Ureter (tissue), 1 donor: ENCODE data around the gene FRYL. TPM values are rescaled to one million over a fixed set of nuclear protein-coding genes. Genes with fewer than 3 reads are reported as not detected.
"Not testable (repeated sequence)": the region's sequence is repeated elsewhere in the genome, so short reads cannot be mapped to it uniquely, and the experiment has no call there.

ENCODE experiments used
- DNase-seq: peaks from one replicate; pipeline ENCODE4 v3.0.0-alpha.2; 2020; ENCODE audit warnings: low spot score
- total RNA-seq: library from RNA; stranded (reverse); gene quantifications from one replicate; pipeline ENCODE4 v1.2.4, GENCODE V29; 2023
- donor health status: DM: yes; HTN: yes; CAD: no.

Gene FRYL
- total RNA-seq, 1 donor from 2014 or later = 123 TPM

DNA sequence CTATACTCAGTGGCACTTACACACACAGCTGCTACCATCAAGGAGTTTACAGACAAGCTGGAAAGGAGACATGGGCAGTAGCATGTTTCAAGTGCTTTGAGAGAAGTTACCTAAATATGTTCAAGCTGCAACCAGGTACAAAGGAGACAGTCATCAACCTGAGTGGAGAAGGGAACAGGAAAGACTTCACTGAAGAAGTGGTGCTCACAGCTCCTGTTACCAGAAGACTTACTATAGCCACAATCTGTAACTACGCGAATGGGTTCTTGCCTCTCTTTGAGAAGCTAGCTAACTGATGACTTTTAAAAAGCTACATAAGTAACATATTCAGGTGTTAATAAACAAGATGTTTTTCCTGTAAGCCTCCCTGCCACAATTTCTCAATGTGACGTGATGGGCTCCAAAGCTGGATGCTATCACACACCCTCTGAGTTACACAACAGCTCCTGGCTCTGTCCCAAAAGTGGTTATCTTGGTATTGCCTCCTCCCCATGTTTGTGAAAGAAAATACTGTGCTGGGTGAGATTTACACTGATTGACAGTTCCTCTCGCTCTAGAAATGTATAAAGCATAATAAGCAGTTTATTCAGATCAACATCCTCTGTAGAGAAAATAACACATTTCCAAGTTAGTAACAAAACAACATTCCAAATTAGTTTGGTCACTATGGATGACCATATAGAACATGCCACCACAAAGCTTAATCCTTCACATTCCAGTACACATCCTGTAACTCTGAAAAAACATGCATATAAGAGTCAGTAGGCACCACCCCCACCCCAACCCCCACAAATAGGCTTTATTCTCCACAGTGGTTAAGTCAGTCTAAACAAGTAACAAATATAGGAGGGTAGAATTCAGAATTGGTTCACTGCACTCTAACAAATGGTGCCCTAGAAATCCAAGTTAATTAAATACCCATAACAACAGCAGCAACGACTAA lies 81.8 kb downstream of the FRYL start:
- DNase-seq = peak; percentile 65

DNA sequence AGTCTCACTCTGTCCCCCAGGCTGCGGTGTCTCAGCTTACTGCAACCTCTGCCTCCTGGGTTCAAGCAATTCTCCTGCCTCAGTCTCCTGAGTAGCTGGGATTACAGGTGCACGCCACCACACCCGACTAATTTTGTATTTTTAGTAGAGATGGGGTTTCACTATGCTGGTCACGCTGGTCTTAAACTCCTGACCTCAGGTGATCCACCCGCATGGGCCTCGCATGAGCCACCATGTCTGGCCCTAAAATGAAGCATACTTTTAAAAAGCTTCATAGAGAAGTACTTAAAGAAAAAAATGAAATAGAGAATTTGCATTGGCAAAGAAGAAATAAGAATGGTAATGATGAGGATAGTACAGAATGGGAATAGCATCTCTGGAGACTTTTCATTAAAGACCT lies 82.6 kb downstream of the FRYL start:
- not testable (repeated sequence) for DNase-seq

GRCh38 chr4:48694824-48695223 lies 85.3 kb downstream of the FRYL start:
- DNase-seq = no peak

- no peak for DNase-seq
Observed at GRCh38 chr4:48693856-48694574, 86.1 kb downstream of the FRYL start.

- no peak for DNase-seq
Observed at GRCh38 chr4:48692897-48693296, 87.2 kb downstream of the FRYL start.

- DNase-seq = no peak
Observed at GRCh38 chr4:48692044-48692443, 88.0 kb downstream of the FRYL start.

- DNase-seq = no peak
Observed at GRCh38 chr4:48688953-48689352, 91.1 kb downstream of the FRYL start.

DNA sequence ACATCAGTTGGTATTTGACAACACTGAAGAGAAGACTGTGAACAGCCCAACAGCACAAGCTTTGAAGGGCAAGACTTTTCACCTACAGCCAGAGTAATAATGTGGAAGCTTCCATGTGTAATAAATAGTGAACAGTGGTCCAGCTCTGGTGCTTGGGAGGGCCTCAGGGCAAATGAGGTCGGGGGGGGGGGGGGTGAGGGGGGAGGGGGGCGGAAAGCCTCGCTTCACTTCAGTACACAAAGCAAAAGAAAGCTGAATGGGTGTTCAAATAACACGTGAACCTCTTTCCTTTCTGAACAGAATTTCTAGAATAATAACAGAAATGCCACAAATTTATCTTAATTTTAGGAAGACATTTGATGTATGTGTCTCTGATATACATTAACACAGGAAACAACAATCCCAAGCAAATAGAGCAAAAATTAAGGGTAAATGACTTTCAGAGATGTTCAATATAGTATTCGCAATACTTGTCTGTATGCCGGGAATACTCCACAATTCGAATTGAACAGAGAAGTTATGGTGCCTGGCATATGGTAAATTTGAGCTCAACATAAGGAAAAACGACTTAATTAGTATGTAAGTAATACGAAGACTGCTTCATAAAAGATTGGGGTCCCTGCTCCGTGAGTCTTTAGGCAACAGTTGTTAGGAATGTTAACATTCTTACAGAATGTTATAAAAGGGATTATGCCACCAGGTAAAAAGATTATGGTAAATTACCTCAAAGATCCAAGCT lies 92.6 kb downstream of the FRYL start:
- no peak for DNase-seq

GRCh38 chr4:48686369-48686768 lies 93.7 kb downstream of the FRYL start:
- no peak for DNase-seq

DNA sequence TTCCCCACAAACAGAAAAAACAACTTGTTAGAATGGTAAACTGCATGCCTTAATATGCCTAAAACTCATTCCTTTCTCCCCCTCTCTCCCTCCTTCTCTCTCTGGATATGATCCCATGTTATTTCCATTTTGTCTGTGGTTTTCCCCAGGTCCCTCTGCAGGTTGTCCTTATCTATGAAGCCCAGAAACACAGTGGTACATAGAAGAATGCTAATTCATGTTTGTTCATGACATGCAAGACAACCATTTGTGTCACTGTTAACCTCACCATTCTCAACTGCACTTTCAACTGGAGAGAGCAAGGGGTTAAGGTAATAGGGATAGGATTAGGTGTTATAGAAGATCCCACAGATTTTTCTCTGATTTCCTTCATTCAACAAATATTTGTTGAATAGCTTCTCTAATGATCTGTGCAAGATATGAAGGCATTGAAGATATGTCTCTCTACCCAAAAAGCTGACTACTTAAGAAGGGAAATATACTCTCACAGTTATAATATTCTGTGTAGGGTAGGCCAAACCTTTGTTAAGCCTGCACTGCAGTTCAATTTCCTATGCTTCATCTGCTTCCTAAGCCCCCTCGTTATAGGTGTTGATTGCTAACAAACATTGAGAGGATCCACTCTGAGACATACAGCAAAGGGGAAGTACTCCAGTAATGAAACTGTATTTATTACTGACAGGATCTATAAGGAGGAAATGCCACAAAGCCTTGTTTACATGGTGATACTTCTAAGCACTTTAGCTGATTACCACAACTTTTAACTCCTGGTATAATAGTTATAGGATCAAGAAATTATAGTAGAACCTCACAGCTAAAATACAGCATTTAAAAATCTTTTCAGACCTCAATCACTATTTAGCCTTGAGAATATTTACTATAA lies 96.1 kb downstream of the FRYL start:
- no peak for DNase-seq

DNA sequence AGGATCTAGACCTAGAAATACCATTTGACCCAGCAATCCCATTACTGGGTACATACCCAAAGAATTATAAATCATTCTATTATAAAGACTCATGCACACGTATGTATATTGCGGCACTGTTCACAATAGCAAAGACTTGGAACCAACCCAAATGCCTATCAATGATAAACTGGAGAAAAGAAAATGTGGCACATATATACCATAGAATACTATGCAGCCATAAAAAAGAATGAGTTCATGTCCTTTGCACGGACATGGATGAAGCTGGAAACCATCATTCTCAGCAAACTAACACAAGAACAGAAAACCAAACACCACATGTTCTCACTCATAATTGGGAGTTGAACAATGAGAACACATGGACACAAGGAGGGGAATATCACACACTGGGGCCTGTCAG lies 97.2 kb downstream of the FRYL start:
- DNase-seq = not testable (repeated sequence)

DNA sequence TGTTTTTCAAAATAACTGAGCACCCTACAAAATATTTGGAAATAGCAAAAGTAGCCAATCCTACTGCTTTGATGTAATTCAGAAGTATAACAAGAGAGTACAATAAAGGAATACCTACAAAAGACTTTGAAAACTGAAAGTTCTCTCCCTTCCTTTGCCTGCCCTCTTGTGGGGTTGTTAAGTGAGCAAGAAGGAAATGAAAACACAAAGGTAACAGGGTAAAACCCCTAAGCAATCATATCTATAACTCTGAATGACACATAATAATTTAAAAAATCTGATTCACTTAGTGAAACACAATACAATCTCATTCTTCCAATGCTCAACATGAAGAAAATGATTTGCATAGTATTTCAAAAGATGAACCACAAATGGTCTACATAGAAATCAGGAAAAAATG lies 98.2 kb downstream of the FRYL start:
- DNase-seq = no peak

- no peak for DNase-seq
Observed at GRCh38 chr4:48680848-48681568, 99.1 kb downstream of the FRYL start.

GRCh38 chr4:48673537-48673936 lies 106.5 kb downstream of the FRYL start:
- DNase-seq = no peak

DNA sequence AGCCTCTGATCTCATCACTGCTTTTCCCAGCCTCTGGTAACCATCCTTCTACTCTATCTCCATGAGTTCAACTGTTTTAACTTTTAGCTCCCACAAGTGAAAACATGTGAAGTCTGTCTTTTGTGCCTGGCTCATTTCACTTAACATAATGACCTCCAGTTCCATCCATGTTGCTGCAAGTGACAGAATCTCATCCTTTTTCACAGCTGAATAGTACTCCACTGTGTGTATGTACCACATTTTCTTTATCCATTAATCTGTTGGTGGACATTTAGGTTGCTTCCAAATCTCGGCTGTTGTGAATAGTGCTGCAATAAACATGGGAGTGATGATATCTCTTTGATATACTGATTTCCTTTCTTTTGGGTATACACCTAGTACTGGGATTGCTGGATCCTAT lies 109.5 kb downstream of the FRYL start:
- no peak for DNase-seq

DNA sequence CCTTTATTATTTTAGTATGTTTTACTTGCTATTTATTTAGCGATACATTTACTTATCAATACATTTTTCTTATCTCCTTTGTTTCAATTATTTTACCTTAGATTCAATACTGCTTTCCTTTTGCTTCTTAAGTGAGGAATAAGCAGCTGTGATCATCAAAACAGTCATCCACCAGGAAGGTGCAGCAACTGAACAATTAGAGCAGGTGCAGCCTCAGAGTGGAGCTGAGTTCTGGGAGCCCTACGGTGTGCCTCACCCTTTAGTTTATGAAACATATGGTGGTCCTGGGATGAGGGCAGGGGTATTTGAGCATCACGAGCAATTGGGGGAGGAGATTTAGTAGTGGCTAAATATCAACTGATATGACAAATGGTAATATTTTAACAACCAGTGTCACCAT lies 111.0 kb downstream of the FRYL start:
- DNase-seq = no peak

DNA sequence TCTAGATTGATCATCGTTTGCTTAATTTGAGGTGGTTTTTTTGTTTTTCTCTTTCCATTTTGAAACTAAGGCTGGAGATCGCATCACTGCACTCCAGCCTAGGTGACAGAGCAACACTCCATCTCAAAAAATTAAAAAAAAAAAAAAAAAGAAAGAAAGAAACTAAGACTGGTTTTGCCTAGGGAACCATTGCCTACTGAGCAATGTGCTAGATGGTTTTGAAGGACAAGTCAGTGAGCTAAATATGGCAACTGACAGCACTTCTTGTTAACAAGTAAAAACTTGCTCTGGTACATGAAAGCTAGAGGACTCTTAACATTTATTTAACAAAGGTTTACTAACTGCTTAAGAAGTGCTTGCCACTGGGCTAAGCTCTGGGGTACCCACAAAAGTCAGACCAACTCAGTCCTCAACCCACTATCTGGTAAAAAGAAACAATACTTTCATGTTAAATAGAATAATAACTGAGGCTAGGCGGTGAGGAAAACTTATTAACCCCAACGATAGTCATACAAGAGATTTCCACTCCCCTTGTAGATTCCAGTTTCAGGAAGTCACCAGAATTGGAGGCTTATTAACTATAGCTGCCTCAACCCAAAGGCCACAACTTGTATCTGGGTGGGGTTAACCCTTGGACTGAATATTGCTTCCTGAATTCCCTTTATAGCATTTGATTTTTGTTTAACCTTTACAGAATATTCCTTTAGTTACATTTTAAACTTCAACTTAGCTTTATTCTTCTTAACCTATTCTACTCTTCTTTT lies 111.6 kb downstream of the FRYL start:
- DNase-seq = no peak

DNA sequence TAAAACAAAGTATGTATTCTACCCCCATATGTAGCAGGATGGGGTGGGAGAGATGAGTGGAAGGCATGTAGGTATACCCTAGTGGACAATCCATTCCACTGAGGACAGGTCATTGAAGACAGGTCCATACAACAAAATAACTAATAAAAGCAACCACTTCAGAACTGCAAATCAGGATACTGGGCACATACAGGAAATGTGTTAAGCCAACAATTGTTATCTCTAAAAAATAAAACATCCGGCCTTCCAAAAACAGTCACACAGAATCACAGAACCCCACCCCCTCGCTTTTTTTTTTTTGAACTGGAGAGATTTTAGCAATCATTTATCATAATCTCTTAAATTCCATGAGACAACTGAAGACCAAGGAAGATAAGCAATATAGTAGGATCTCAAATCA lies 112.9 kb downstream of the FRYL start:
- DNase-seq = no peak

DNA sequence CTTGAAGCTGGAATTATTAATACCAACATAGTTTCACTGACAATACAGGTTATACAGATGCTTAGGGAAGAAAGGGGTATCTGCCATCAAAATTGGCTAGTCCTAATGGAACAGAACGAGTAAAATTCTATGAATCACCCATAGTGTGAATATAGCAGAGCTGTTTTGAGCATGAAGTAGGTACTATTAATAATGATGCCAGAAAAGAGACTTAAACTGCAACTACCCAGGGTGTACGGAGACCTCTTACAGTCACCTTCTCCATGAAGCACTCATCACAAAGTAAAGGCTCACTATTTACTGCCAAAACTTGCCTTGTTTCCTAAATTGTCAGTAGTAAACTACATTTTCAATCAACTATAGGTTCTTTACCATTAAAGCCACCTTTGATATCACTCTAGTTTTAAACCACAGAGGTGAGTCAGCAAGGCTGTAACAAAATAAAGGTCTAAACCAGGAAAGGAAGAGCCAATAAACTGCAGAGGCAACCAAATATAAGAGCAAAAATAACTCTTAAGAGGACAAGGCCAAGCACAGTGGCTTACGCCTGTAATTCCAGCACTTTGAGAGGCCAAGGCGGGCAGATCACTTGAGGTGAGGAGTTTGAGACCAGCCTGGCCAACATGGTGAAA lies 114.4 kb downstream of the FRYL start:
- DNase-seq = no peak
